SK-N-SH treated with all-trans-retinoic acid at 6 μM for 48 hours (cell line): ENCODE measurements around the gene ZNF736.
"Not testable (repeated sequence)": the region's sequence is repeated elsewhere in the genome, so short reads cannot be mapped to it uniquely, and the experiment has no call there.

ENCODE experiments used
- ATAC-seq: fragments of 200-7000 bp; cut with Tn5 transposase; 3 replicates; pipeline ENCODE4 v1.9.1; 2020; ENCODE audit warnings: mild to moderate bottlenecking, moderate library complexity
- ARNTL ChIP-seq: fragments of 450-650 bp; formaldehyde crosslinking; IDR thresholded peaks from 2 replicates; pipeline ENCODE4 v1.5.0; 2020; ENCODE audit warnings: low read depth, mild to moderate bottlenecking, moderate library complexity, borderline replicate concordance
- BACH2 ChIP-seq: fragments of 250-450 bp; sonication (Bioruptor Pico); IDR thresholded peaks from 2 replicates; pipeline ENCODE4 v1.9.0; 2021; ENCODE audit warnings: mild to moderate bottlenecking, borderline replicate concordance
- CSDC2 ChIP-seq: fragments of 250-450 bp; sonication (Bioruptor Pico); IDR thresholded peaks from 2 replicates; pipeline ENCODE4 v1.5.0; 2020; ENCODE audit warnings: mild to moderate bottlenecking, moderate library complexity
- ESRRG ChIP-seq: fragments of 250-450 bp; sonication (Bioruptor Pico); IDR thresholded peaks from 2 replicates; pipeline ENCODE4 v1.6.1; 2021; ENCODE audit warnings: mild to moderate bottlenecking
- GLIS3 ChIP-seq: fragments of 250-450 bp; sonication (Bioruptor Pico); IDR thresholded peaks from 2 replicates; pipeline ENCODE4 v1.5.0; 2020; ENCODE audit warnings: mild to moderate bottlenecking, moderate library complexity
- ISL1 ChIP-seq: fragments of 250-450 bp; sonication (Bioruptor Pico); IDR thresholded peaks from 2 replicates; pipeline ENCODE4 v2.1.2; 2022; ENCODE audit warnings: mild to moderate bottlenecking, moderate library complexity
- PATZ1 ChIP-seq: fragments of 250-450 bp; sonication (Bioruptor Pico); IDR thresholded peaks from 2 replicates; pipeline ENCODE4 v1.8.0; 2020; ENCODE audit warnings: mild to moderate bottlenecking, moderate library complexity, borderline replicate concordance
- PPARA ChIP-seq: fragments of 250-450 bp; sonication (Bioruptor Pico); IDR thresholded peaks from 2 replicates; pipeline ENCODE4 v1.5.0; 2020; ENCODE audit warnings: mild to moderate bottlenecking, borderline replicate concordance
- RARB ChIP-seq: fragments of 250-450 bp; sonication (Bioruptor Pico); IDR thresholded peaks from 2 replicates; pipeline ENCODE4 v1.8.0; 2021; ENCODE audit warnings: mild to moderate bottlenecking, moderate library complexity
- SNAI2 ChIP-seq: fragments of 250-450 bp; sonication (Bioruptor Pico); IDR thresholded peaks from 2 replicates; pipeline ENCODE4 v1.5.0; 2020; ENCODE audit warnings: mild to moderate bottlenecking, moderate library complexity
- TCF4 ChIP-seq: fragments of 250-450 bp; sonication (Bioruptor Pico); IDR thresholded peaks from 2 replicates; pipeline ENCODE4 v1.8.0; 2021; ENCODE audit warnings: mild to moderate bottlenecking, moderate library complexity, borderline replicate concordance
- TOX ChIP-seq: fragments of 250-450 bp; sonication (Bioruptor Pico); IDR thresholded peaks from 2 replicates; pipeline ENCODE4 v1.8.0; 2021; ENCODE audit warnings: mild to moderate bottlenecking, moderate library complexity, borderline replicate concordance
- TSHZ2 ChIP-seq: fragments of 250-450 bp; sonication (Bioruptor Pico); IDR thresholded peaks from 2 replicates; pipeline ENCODE4 v1.5.0; 2020; ENCODE audit warnings: mild to moderate bottlenecking, moderate library complexity
- ZC3H10 ChIP-seq: fragments of 250-450 bp; sonication (Bioruptor Pico); IDR thresholded peaks from 2 replicates; pipeline ENCODE4 v1.5.1; 2021; ENCODE audit warnings: mild to moderate bottlenecking, moderate library complexity
- ZFP30 ChIP-seq: fragments of 450-650 bp; formaldehyde crosslinking; IDR thresholded peaks from 2 replicates; pipeline ENCODE4 v1.5.0; 2022; ENCODE audit warnings: mild to moderate bottlenecking, moderate library complexity
- ZNF565 ChIP-seq: fragments of 450-650 bp; formaldehyde crosslinking; conservative IDR thresholded peaks from 2 replicates; pipeline ENCODE4 v1.5.0; 2020; ENCODE audit warnings: low read depth, mild to moderate bottlenecking, moderate library complexity
- ZNF8 ChIP-seq: fragments of 450-650 bp; formaldehyde crosslinking; IDR thresholded peaks from 2 replicates; pipeline ENCODE4 v1.5.0; 2020; ENCODE audit warnings: mild to moderate bottlenecking, moderate library complexity
- TF ChIP-seq, protein P1 (sequence below): fragments of 250-450 bp; sonication (Bioruptor Pico); IDR thresholded peaks from 2 replicates; pipeline ENCODE4 v1.8.0; 2021; ENCODE audit warnings: low read depth, mild to moderate bottlenecking, moderate library complexity, borderline replicate concordance
- TF ChIP-seq, protein P2 (sequence below): fragments of 250-450 bp; sonication (Bioruptor Pico); IDR thresholded peaks from 2 replicates; pipeline ENCODE4 v1.5.1; 2020; ENCODE audit warnings: low read depth, mild to moderate bottlenecking, moderate library complexity
- TF ChIP-seq, protein P3 (sequence below): fragments of 250-450 bp; sonication (Bioruptor Pico); IDR thresholded peaks from 2 replicates; pipeline ENCODE4 v1.5.1; 2021; ENCODE audit warnings: mild to moderate bottlenecking, moderate library complexity

The ZNF736 gene

DNA sequence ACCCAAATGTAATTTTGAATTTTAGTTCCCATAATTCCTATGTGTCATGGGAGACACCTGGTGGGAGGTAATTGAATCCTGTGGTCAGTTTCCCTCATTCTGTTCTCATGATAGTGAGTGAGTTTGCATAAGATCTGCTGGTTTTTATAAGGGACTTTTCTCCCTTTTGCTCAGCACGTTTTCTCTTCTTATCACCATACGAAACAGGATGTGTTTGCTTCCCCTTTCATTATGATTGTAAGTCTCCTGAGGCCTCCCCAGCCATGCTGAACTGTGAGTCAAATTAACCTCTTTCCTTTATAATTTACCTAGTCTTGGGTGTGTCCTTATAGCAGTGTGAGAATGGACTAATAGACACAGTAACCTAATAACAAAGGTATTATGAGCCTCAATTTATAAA lies 36.1 kb upstream of the ZNF736 start (continued):
- TF ChIP-seq TCF4 (CRISPR knock-in tag) = no peak

- TF ChIP-seq TCF4 (CRISPR knock-in tag) (no peak), ZNF8 (CRISPR knock-in tag) (no peak), BACH2 (no peak), TSHZ2 (CRISPR knock-in tag) (no peak), ZNF565 (CRISPR knock-in tag) (no peak), GLIS3 (CRISPR knock-in tag) (no peak), PPARA (no peak), PATZ1 (no peak), SNAI2 (CRISPR knock-in tag) (no peak), ESRRG (no peak)
- TF ChIP-seq, protein P1, sequence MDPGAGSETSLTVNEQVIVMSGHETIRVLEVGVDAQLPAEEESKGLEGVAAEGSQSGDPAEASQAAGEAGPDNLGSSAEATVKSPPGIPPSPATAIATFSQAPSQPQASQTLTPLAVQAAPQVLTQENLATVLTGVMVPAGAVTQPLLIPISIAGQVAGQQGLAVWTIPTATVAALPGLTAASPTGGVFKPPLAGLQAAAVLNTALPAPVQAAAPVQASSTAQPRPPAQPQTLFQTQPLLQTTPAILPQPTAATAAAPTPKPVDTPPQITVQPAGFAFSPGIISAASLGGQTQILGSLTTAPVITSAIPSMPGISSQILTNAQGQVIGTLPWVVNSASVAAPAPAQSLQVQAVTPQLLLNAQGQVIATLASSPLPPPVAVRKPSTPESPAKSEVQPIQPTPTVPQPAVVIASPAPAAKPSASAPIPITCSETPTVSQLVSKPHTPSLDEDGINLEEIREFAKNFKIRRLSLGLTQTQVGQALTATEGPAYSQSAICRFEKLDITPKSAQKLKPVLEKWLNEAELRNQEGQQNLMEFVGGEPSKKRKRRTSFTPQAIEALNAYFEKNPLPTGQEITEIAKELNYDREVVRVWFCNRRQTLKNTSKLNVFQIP (CRISPR knock-in tag) = no peak
- no peak for ATAC-seq
Measured at GRCh38 chr7:64294701-64295420, 18.9 kb upstream of the ZNF736 start.

- ATAC-seq = not testable (repeated sequence)
Measured at GRCh38 chr7:64297418-64297817, 16.3 kb upstream of the ZNF736 start.

- ATAC-seq = no peak
- TF ChIP-seq ZC3H10 (no peak), PATZ1 (no peak), ZNF565 (CRISPR knock-in tag) (no peak), TCF4 (CRISPR knock-in tag) (no peak), GLIS3 (CRISPR knock-in tag) (no peak), RARB (no peak), CSDC2 (CRISPR knock-in tag) (no peak), ZFP30 (CRISPR knock-in tag) (no peak), SNAI2 (CRISPR knock-in tag) (no peak), BACH2 (no peak), TOX (no peak), ARNTL (CRISPR knock-in tag) (no peak), ISL1 (no peak)
- TF ChIP-seq, protein P2, sequence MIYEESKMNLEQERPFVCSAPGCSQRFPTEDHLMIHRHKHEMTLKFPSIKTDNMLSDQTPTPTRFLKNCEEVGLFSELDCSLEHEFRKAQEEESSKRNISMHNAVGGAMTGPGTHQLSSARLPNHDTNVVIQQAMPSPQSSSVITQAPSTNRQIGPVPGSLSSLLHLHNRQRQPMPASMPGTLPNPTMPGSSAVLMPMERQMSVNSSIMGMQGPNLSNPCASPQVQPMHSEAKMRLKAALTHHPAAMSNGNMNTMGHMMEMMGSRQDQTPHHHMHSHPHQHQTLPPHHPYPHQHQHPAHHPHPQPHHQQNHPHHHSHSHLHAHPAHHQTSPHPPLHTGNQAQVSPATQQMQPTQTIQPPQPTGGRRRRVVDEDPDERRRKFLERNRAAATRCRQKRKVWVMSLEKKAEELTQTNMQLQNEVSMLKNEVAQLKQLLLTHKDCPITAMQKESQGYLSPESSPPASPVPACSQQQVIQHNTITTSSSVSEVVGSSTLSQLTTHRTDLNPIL (CRISPR knock-in tag) = no peak
- TF ChIP-seq, protein P3, sequence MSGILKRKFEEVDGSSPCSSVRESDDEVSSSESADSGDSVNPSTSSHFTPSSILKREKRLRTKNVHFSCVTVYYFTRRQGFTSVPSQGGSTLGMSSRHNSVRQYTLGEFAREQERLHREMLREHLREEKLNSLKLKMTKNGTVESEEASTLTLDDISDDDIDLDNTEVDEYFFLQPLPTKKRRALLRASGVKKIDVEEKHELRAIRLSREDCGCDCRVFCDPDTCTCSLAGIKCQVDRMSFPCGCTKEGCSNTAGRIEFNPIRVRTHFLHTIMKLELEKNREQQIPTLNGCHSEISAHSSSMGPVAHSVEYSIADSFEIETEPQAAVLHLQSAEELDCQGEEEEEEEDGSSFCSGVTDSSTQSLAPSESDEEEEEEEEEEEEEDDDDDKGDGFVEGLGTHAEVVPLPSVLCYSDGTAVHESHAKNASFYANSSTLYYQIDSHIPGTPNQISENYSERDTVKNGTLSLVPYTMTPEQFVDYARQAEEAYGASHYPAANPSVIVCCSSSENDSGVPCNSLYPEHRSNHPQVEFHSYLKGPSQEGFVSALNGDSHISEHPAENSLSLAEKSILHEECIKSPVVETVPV (CRISPR knock-in tag) = no peak
- TF ChIP-seq, protein P1 (CRISPR knock-in tag) = no peak
Measured at GRCh38 chr7:64300641-64301405, 12.9 kb upstream of the ZNF736 start.
